ENCODE results near the gene RGS9. TPM values are rescaled to one million over a fixed set of nuclear protein-coding genes. Genes with fewer than 3 reads are reported as not detected.

RGS9 gene
- total RNA-seq, 1 donor from 2014 or later, result 6.5 TPM

DNA sequence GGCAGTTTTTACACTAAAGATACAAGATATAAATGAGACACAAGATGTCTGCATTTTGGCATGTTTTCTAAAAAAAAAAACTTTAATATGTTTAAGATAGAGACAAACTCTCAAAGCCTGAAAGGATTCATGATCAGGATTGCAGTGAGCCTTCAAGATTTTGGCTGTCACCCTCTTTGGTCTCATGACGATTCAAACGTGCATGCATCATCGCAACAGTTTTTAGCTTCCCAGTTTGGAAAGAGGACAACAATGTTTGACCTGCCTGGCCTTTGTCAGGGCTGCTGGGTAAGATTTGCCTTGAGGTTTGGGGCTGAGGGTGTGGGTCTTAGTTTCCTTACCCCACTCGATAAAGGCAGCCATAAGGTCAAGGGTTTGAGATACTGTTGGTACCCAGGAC is 134.1 kb downstream of the RGS9 start:
- H3K36me3 Mint-ChIP-seq (ENCODE audit: unreplicated experiment), result peaks cover 3% of the 10 kb centered on the region
- H3K4me1 Mint-ChIP-seq (ENCODE audit: unreplicated experiment), result peaks cover 11% of the 10 kb centered on the region
- peaks cover 23% of the 10 kb centered on the region for H3K9me3 Mint-ChIP-seq (ENCODE audit: unreplicated experiment)
- no peak overlapping the region for H3K4me3 Mint-ChIP-seq (ENCODE audit: unreplicated experiment)
- H3K27me3 Mint-ChIP-seq (ENCODE audit: unreplicated experiment), result no peaks in the 10 kb centered on the region
- TF ChIP-seq, protein P1, sequence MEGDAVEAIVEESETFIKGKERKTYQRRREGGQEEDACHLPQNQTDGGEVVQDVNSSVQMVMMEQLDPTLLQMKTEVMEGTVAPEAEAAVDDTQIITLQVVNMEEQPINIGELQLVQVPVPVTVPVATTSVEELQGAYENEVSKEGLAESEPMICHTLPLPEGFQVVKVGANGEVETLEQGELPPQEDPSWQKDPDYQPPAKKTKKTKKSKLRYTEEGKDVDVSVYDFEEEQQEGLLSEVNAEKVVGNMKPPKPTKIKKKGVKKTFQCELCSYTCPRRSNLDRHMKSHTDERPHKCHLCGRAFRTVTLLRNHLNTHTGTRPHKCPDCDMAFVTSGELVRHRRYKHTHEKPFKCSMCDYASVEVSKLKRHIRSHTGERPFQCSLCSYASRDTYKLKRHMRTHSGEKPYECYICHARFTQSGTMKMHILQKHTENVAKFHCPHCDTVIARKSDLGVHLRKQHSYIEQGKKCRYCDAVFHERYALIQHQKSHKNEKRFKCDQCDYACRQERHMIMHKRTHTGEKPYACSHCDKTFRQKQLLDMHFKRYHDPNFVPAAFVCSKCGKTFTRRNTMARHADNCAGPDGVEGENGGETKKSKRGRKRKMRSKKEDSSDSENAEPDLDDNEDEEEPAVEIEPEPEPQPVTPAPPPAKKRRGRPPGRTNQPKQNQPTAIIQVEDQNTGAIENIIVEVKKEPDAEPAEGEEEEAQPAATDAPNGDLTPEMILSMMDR (IDR thresholded peaks at IDR 0.05), result no peak
- peak; percentile 40 for DNase-seq (ENCODE audit: extremely low spot score, unreplicated experiment)
- H3K27ac Mint-ChIP-seq (ENCODE audit: unreplicated experiment), result no peak overlapping the region

Other genes with a start within 250 kb of the RGS9 start
- gene LRRC37A3, start 217.9 kb upstream of the RGS9 start, total RNA-seq, result 25.1 and 27.3 TPM in 2 replicates
- gene GNA13, start 80.6 kb upstream of the RGS9 start, total RNA-seq, result 54.7 and 55.9 TPM in 2 replicates

Data from osteocyte (in vitro differentiated cells).